CD14-positive monocyte (primary cell): Measurements from ENCODE around the gene RRP7A. TPM values are rescaled to one million over a fixed set of nuclear protein-coding genes. Genes with fewer than 3 reads are reported as not detected.

Experiments used
- DNase-seq, 3 donors: peaks; one replicate each; pipeline ENCODE4 v3.0.0-alpha.2; 2011 to 2022
- H2AFZ ChIP-seq: 2 replicates; pipeline ENCODE4 v1.6.0; 2012; ENCODE audit warnings: mild to moderate bottlenecking, low read depth, low read length, inconsistent platforms; ENCODE audit not compliant: insufficient read depth, poor library complexity, severe bottlenecking
- H3K27ac ChIP-seq, 2 donors: 1 replicate in 1 of 2; 2 replicates in 1 of 2; pipeline ENCODE4 v1.5.1; 2012 to 2013; ENCODE audit warnings: low read length in 2 of 2, control low read depth in 1 of 2, inconsistent platforms in 1 of 2, low read depth in 1 of 2, mild to moderate bottlenecking in 1 of 2
- H3K27me3 ChIP-seq, 2 donors: one replicate each; pipeline versions ENCODE4 v1.6.0 to v1.6.1; 2011 to 2013; ENCODE audit warnings: low read length in 2 of 2; ENCODE audit not compliant: control insufficient read depth in 2 of 2, insufficient read depth in 2 of 2
- H3K36me3 ChIP-seq, 2 donors: replicated peaks in 1 of 2; 1 replicate in 1 of 2; 2 replicates in 1 of 2; pipeline versions ENCODE4 v1.5.1 to v1.6.1; 2012 to 2013; ENCODE audit warnings: low read length in 2 of 2, control low read depth in 1 of 2, inconsistent platforms in 1 of 2, mild to moderate bottlenecking in 1 of 2; ENCODE audit not compliant: insufficient read depth in 2 of 2, control insufficient read depth in 1 of 2
- H3K4me1 ChIP-seq, 2 donors: 1 replicate in 1 of 2; 2 replicates in 1 of 2; pipeline versions ENCODE4 v1.5.1 to v1.6.1; 2012 to 2013; ENCODE audit warnings: low read length in 2 of 2, control low read depth in 1 of 2, inconsistent platforms in 1 of 2, mild to moderate bottlenecking in 1 of 2, moderate library complexity in 1 of 2; ENCODE audit not compliant: insufficient read depth in 2 of 2, control insufficient read depth in 1 of 2
- H3K4me2 ChIP-seq: replicated peaks from 2 replicates; pipeline ENCODE3; 2012; ENCODE audit warnings: low read length, moderate library complexity, mild to moderate bottlenecking; ENCODE audit not compliant: poor library complexity, severe bottlenecking; ENCODE audit errors: extremely low read depth
- H3K4me3 ChIP-seq, 3 experiments: fragments of 200-600 bp in 1 of 3; sonication (generic) in 1 of 3; replicated peaks in 1 of 3; 1 replicate in 2 of 3; 2 replicates in 1 of 3; pipeline ENCODE4 v1.5.1; 2011 to 2013; ENCODE audit warnings: low read length in 3 of 3, mild to moderate bottlenecking in 3 of 3, control low read depth in 2 of 3, low read depth in 2 of 3, inconsistent platforms in 1 of 3, moderate library complexity in 1 of 3
- H3K79me2 ChIP-seq: 2 replicates; pipeline ENCODE4 v1.6.0; 2012; ENCODE audit warnings: mild to moderate bottlenecking, control low read depth, inconsistent platforms, low read length, moderate library complexity; ENCODE audit not compliant: insufficient read depth
- H3K9ac ChIP-seq: 2 replicates; pipeline ENCODE4 v1.6.0; 2017; ENCODE audit warnings: low read length, mild to moderate bottlenecking; ENCODE audit not compliant: insufficient read depth, poor library complexity, severe bottlenecking
- H3K9me3 ChIP-seq, 2 donors: replicated peaks in 1 of 2; 1 replicate in 1 of 2; 2 replicates in 1 of 2; pipeline versions ENCODE4 v1.5.1 to v1.6.1; 2012 to 2013; ENCODE audit warnings: low read length in 2 of 2, control low read depth in 1 of 2; ENCODE audit not compliant: control insufficient read depth in 1 of 2, insufficient read depth in 1 of 2
- H4K20me1 ChIP-seq: 2 replicates; pipeline ENCODE4 v1.6.0; 2012; ENCODE audit warnings: mild to moderate bottlenecking, low read length, control low read depth, moderate library complexity; ENCODE audit not compliant: insufficient read depth
- H3K27ac Mint-ChIP-seq, 7 donors: one replicate each; pipeline ENCODE4 v1.8.0; 2020; ENCODE audit warnings: mild to moderate bottlenecking in 7 of 7, mixed read lengths in 7 of 7, moderate library complexity in 6 of 7, inconsistent platforms in 2 of 7
- H3K27me3 Mint-ChIP-seq, 3 donors: one replicate each; pipeline ENCODE4 v1.8.0; 2021 to 2022; ENCODE audit warnings: low read depth in 3 of 3, mild to moderate bottlenecking in 3 of 3, mixed read lengths in 3 of 3, moderate library complexity in 3 of 3, inconsistent platforms in 1 of 3
- H3K36me3 Mint-ChIP-seq, 2 donors: one replicate each; pipeline ENCODE4 v1.8.0; 2020; ENCODE audit warnings: mixed read lengths in 2 of 2, inconsistent platforms in 1 of 2, mild to moderate bottlenecking in 1 of 2
- H3K4me1 Mint-ChIP-seq: one replicate; pipeline ENCODE4 v1.8.0; 2020; ENCODE audit warnings: mild to moderate bottlenecking, mixed read lengths
- H3K4me3 Mint-ChIP-seq, 2 donors: one replicate each; pipeline ENCODE4 v1.8.0; 2020; ENCODE audit warnings: mild to moderate bottlenecking in 2 of 2, mixed read lengths in 2 of 2, moderate library complexity in 1 of 2
- H3K9me3 Mint-ChIP-seq, 7 donors: one replicate each; pipeline ENCODE4 v1.8.0; 2020 to 2022; ENCODE audit warnings: mixed read lengths in 7 of 7, mild to moderate bottlenecking in 6 of 7, moderate library complexity in 6 of 7, inconsistent platforms in 2 of 7
- CTCF ChIP-seq: fragments of 200-600 bp; IDR thresholded peaks from one replicate; pipeline ENCODE4 v1.8.0; 2022; ENCODE audit warnings: antibody characterized with exemption, mild to moderate bottlenecking
- WGBS: methylation state at CpG from one replicate; pipeline ENCODE4 v1.1.5; 2013; ENCODE audit warnings: missing lambda C conversion rate; ENCODE audit not compliant: insufficient coverage; 5-methylcytosine and 5-hydroxymethylcytosine counted together
- intact Hi-C, 2 donors: fragments of 100-400 bp; cut with micrococcal nuclease; formaldehyde crosslinking; loops; one replicate each; pipeline versions ENCODE4 v1.15.0 to v1.15.1; 2023
- polyA plus RNA-seq, 3 donors: library from polyadenylated mRNA; depleted of rRNA in 1 of 3; unstranded in 2 of 3; stranded (reverse) in 1 of 3; fragments of 300-500 nt in 2 of 3; fragments of >200 nt in 1 of 3; fragmentation: Illumina TruSeq in 2 of 3; gene quantifications; 1 replicate in 2 of 3; 2 replicates in 1 of 3; pipeline ENCODE4 v1.2.3, GENCODE V29; 2012 to 2021

The RRP7A gene
- polyA plus RNA-seq, 3 donors: 19.4 to 59.9 (median 29.1) TPM

GRCh38 chr22:42492323-42492690, 27.3 kb downstream of the RRP7A start:
- 96% methylated on average over 14 of the region's 18 CpGs for WGBS
- DNase-seq: no peak
- H4K20me1 ChIP-seq: no peaks in the 10 kb centered on the region
- H3K9me3 Mint-ChIP-seq: no peaks in the 10 kb centered on the region
- H3K4me2 ChIP-seq: no peak overlapping the region
- no peak overlapping the region for H3K4me3 Mint-ChIP-seq
- H3K27ac ChIP-seq: no peak overlapping the region
- H3K4me3 ChIP-seq: no peak overlapping the region
- H3K4me1 ChIP-seq: no peaks in the 10 kb centered on the region
- H2AFZ ChIP-seq: no peak overlapping the region
- no peaks in the 10 kb centered on the region for H3K36me3 Mint-ChIP-seq
- H3K4me1 Mint-ChIP-seq: peaks cover 4% of the 10 kb centered on the region
- H3K9ac ChIP-seq: no peak overlapping the region
- TF ChIP-seq CTCF: no peak
- H3K36me3 ChIP-seq: no peaks in the 10 kb centered on the region
- no peak overlapping the region for H3K27ac Mint-ChIP-seq
- H3K27me3 ChIP-seq: no peaks in the 10 kb centered on the region
- peaks cover 3 to 9% (median 6%) of the 10 kb centered on the region in 3 donors for H3K27me3 Mint-ChIP-seq
- H3K79me2 ChIP-seq: no peaks in the 10 kb centered on the region
- intact Hi-C loops: no loop called here
- no peaks in the 10 kb centered on the region for H3K9me3 ChIP-seq

- Histone ChIP-seq H3K4me3 (no peak overlapping the region), H3K79me2 (no peaks in the 10 kb centered on the region), H3K9me3 (no peaks in the 10 kb centered on the region), H2AFZ (no peak overlapping the region), H3K27me3 (no peaks in the 10 kb centered on the region), H4K20me1 (no peaks in the 10 kb centered on the region), H3K4me1 (no peaks in the 10 kb centered on the region), H3K9ac (no peak overlapping the region), H3K4me2 (no peak overlapping the region), H3K36me3 (no peaks in the 10 kb centered on the region), H3K27ac (no peak overlapping the region)
- TF ChIP-seq CTCF: no peak
- no peaks in the 10 kb centered on the region for H3K36me3 Mint-ChIP-seq
- no peak for DNase-seq
- H3K9me3 Mint-ChIP-seq: no peaks in the 10 kb centered on the region
- whole genome bisulfite sequencing: 83% methylated on average over 1 of the region's 8 CpGs
- intact Hi-C loops: no loop called here
- no peak overlapping the region for H3K27ac Mint-ChIP-seq
- peaks cover 3 to 9% (median 6%) of the 10 kb centered on the region in 3 donors for H3K27me3 Mint-ChIP-seq
- no peak overlapping the region for H3K4me3 Mint-ChIP-seq
- no peaks in the 10 kb centered on the region for H3K4me1 Mint-ChIP-seq
Measured at GRCh38 chr22:42490243-42490832, 29.3 kb downstream of the RRP7A start.
